Activated CD4-positive, alpha-beta T cell treated with anti-CD3 and anti-CD28 coated beads, Interleukin-2, amount 10 ng/mL, durations not matched to agents 24 days and 14 days (primary cell): ENCODE measurements around the gene DPY19L1. TPM values are rescaled to one million over a fixed set of nuclear protein-coding genes. Genes with fewer than 3 reads are reported as not detected.
"Not testable (repeated sequence)": the region's sequence is repeated elsewhere in the genome, so short reads cannot be mapped to it uniquely, and the experiment has no call there.

Experiments used
- DNase-seq: peaks from one replicate; pipeline ENCODE4 v3.0.0; 2022
- H3K27ac Mint-ChIP-seq: one replicate; pipeline ENCODE4 v1.8.0; 2022; ENCODE audit warnings: mild to moderate bottlenecking, mixed read lengths
- H3K27me3 Mint-ChIP-seq: one replicate; pipeline ENCODE4 v1.8.0; 2022; ENCODE audit warnings: mixed read lengths
- H3K36me3 Mint-ChIP-seq: one replicate; pipeline ENCODE4 v1.8.0; 2022; ENCODE audit warnings: low read depth, mild to moderate bottlenecking, mixed read lengths
- H3K4me1 Mint-ChIP-seq: one replicate; pipeline ENCODE4 v1.8.0; 2021; ENCODE audit warnings: mixed read lengths
- H3K4me3 Mint-ChIP-seq: one replicate; pipeline ENCODE4 v1.8.0; 2022; ENCODE audit warnings: mild to moderate bottlenecking, moderate library complexity, mixed read lengths
- H3K9me3 Mint-ChIP-seq: one replicate; pipeline ENCODE4 v1.8.0; 2021; ENCODE audit warnings: mixed read lengths
- intact Hi-C: fragments of 100-400 bp; cut with micrococcal nuclease; formaldehyde crosslinking; loops from one replicate; pipeline ENCODE4 v1.15.1; 2023
- total RNA-seq: library from RNA; stranded (reverse); gene quantifications from 2 replicates; pipeline ENCODE4 v1.2.3, GENCODE V29; 2022

The DPY19L1 gene
- total RNA-seq, 1 donor from 2014 or later, result 11.1 TPM

- H3K9me3 Mint-ChIP-seq, H3K4me3 Mint-ChIP-seq, intact Hi-C loops, DNase-seq, H3K4me1 Mint-ChIP-seq, H3K27me3 Mint-ChIP-seq, H3K36me3 Mint-ChIP-seq, H3K27ac Mint-ChIP-seq: not testable (repeated sequence)
These were observed 89.9 kb downstream of the DPY19L1 start for GRCh38 chr7:34947427-34947826.

- H3K36me3 Mint-ChIP-seq, result no peaks in the 10 kb centered on the region
- no peaks in the 10 kb centered on the region for H3K4me1 Mint-ChIP-seq
These were observed 90.8 kb downstream of the DPY19L1 start for GRCh38 chr7:34946486-34946885.

GRCh38 chr7:34945894-34946477 is 91.3 kb downstream of the DPY19L1 start:
- H3K9me3 Mint-ChIP-seq, H3K36me3 Mint-ChIP-seq, H3K4me1 Mint-ChIP-seq, H3K27ac Mint-ChIP-seq, intact Hi-C loops, DNase-seq, H3K27me3 Mint-ChIP-seq, H3K4me3 Mint-ChIP-seq: not testable (repeated sequence)

More at GRCh38 chr7:34946486-34946885, 90.8 kb downstream of the DPY19L1 start:
- intact Hi-C loops, result no loop called here
- Mint-ChIP-seq H3K4me3 (no peak overlapping the region), H3K27me3 (no peaks in the 10 kb centered on the region), H3K9me3 (no peaks in the 10 kb centered on the region), H3K27ac (no peak overlapping the region)
- no peak for DNase-seq

- peak overlapping the region; percentile 4 for H3K27ac Mint-ChIP-seq
- H3K4me3 Mint-ChIP-seq, result no peak overlapping the region
- peaks cover 2% of the 10 kb centered on the region for H3K4me1 Mint-ChIP-seq
- intact Hi-C loops, result no loop called here
- no peaks in the 10 kb centered on the region for H3K27me3 Mint-ChIP-seq
- H3K36me3 Mint-ChIP-seq, result peaks cover 7% of the 10 kb centered on the region
- no peak for DNase-seq
- no peaks in the 10 kb centered on the region for H3K9me3 Mint-ChIP-seq
These were observed 98.1 kb downstream of the DPY19L1 start for GRCh38 chr7:34939175-34939574.

- H3K4me1 Mint-ChIP-seq, DNase-seq, H3K4me3 Mint-ChIP-seq, H3K9me3 Mint-ChIP-seq, intact Hi-C loops, H3K27ac Mint-ChIP-seq, H3K36me3 Mint-ChIP-seq, H3K27me3 Mint-ChIP-seq: not testable (repeated sequence)
These were observed 101.5 kb downstream of the DPY19L1 start for GRCh38 chr7:34935735-34936165.

- peaks cover 4% of the 10 kb centered on the region for H3K36me3 Mint-ChIP-seq
- intact Hi-C loops, result no loop called here
- H3K27ac Mint-ChIP-seq, result no peak overlapping the region
- no peaks in the 10 kb centered on the region for H3K9me3 Mint-ChIP-seq
- H3K27me3 Mint-ChIP-seq, result no peaks in the 10 kb centered on the region
- no peak for DNase-seq
- no peak overlapping the region for H3K4me3 Mint-ChIP-seq
- H3K4me1 Mint-ChIP-seq, result peaks cover 2% of the 10 kb centered on the region
These were observed 105.5 kb downstream of the DPY19L1 start for GRCh38 chr7:34931739-34932138.

- H3K36me3 Mint-ChIP-seq, H3K27ac Mint-ChIP-seq, H3K4me3 Mint-ChIP-seq, intact Hi-C loops, DNase-seq, H3K4me1 Mint-ChIP-seq, H3K9me3 Mint-ChIP-seq, H3K27me3 Mint-ChIP-seq: not testable (repeated sequence)
These were observed 107.5 kb downstream of the DPY19L1 start for GRCh38 chr7:34929783-34930182.

GRCh38 chr7:34928560-34928959 is 108.7 kb downstream of the DPY19L1 start:
- no peaks in the 10 kb centered on the region for H3K9me3 Mint-ChIP-seq
- H3K4me1 Mint-ChIP-seq, result no peaks in the 10 kb centered on the region
- no peak overlapping the region for H3K4me3 Mint-ChIP-seq
- H3K27me3 Mint-ChIP-seq, result peaks cover 4% of the 10 kb centered on the region
- peaks cover 4% of the 10 kb centered on the region for H3K36me3 Mint-ChIP-seq
- DNase-seq, result no peak
- no peak overlapping the region for H3K27ac Mint-ChIP-seq
- intact Hi-C loops, result no loop called here

GRCh38 chr7:34928052-34928451 is 109.2 kb downstream of the DPY19L1 start:
- no peak overlapping the region for H3K4me3 Mint-ChIP-seq
- H3K9me3 Mint-ChIP-seq, result no peaks in the 10 kb centered on the region
- DNase-seq, result peak; percentile 76
- no peak overlapping the region for H3K27ac Mint-ChIP-seq
- H3K4me1 Mint-ChIP-seq, result no peaks in the 10 kb centered on the region
- intact Hi-C loops, result no loop called here
- peaks cover 5% of the 10 kb centered on the region for H3K27me3 Mint-ChIP-seq
- H3K36me3 Mint-ChIP-seq, result peaks cover 4% of the 10 kb centered on the region

GRCh38 chr7:34920470-34920869 is 116.8 kb downstream of the DPY19L1 start:
- H3K4me3 Mint-ChIP-seq, DNase-seq, H3K9me3 Mint-ChIP-seq, H3K36me3 Mint-ChIP-seq, H3K27ac Mint-ChIP-seq, H3K4me1 Mint-ChIP-seq, intact Hi-C loops, H3K27me3 Mint-ChIP-seq: not testable (repeated sequence)

GRCh38 chr7:34919038-34919437 is 118.2 kb downstream of the DPY19L1 start:
- DNase-seq, H3K9me3 Mint-ChIP-seq, H3K27ac Mint-ChIP-seq, H3K27me3 Mint-ChIP-seq, intact Hi-C loops, H3K4me1 Mint-ChIP-seq, H3K4me3 Mint-ChIP-seq, H3K36me3 Mint-ChIP-seq: not testable (repeated sequence)

- H3K4me1 Mint-ChIP-seq, H3K27ac Mint-ChIP-seq, H3K4me3 Mint-ChIP-seq, H3K9me3 Mint-ChIP-seq, DNase-seq, H3K27me3 Mint-ChIP-seq, intact Hi-C loops, H3K36me3 Mint-ChIP-seq: not testable (repeated sequence)
These were observed 119.0 kb downstream of the DPY19L1 start for GRCh38 chr7:34918198-34918861.

- H3K4me1 Mint-ChIP-seq, H3K27me3 Mint-ChIP-seq, H3K27ac Mint-ChIP-seq, H3K36me3 Mint-ChIP-seq, H3K4me3 Mint-ChIP-seq, intact Hi-C loops, DNase-seq, H3K9me3 Mint-ChIP-seq: not testable (repeated sequence)
These were observed 119.8 kb downstream of the DPY19L1 start for GRCh38 chr7:34917515-34917914.

- Mint-ChIP-seq H3K4me3 (no peak overlapping the region), H3K27ac (no peak overlapping the region)
- intact Hi-C loops, result no loop called here
These were observed 121.0 kb downstream of the DPY19L1 start for GRCh38 chr7:34916267-34916666.

GRCh38 chr7:34912236-34912635 is 125.0 kb downstream of the DPY19L1 start:
- no peaks in the 10 kb centered on the region for H3K4me1 Mint-ChIP-seq
- DNase-seq, result no peak
- no peak overlapping the region for H3K4me3 Mint-ChIP-seq
- H3K27me3 Mint-ChIP-seq, result peaks cover 1% of the 10 kb centered on the region
- no peaks in the 10 kb centered on the region for H3K36me3 Mint-ChIP-seq
- intact Hi-C loops, result no loop called here
- no peak overlapping the region for H3K27ac Mint-ChIP-seq
- H3K9me3 Mint-ChIP-seq, result no peaks in the 10 kb centered on the region

More at GRCh38 chr7:34916267-34916666, 121.0 kb downstream of the DPY19L1 start:
- Mint-ChIP-seq H3K27me3 (no peaks in the 10 kb centered on the region), H3K4me1 (no peaks in the 10 kb centered on the region), H3K9me3 (no peaks in the 10 kb centered on the region), H3K36me3 (no peaks in the 10 kb centered on the region)
- DNase-seq, result no peak
